ENCODE measurements around the gene NEU4. TPM values are rescaled to one million over a fixed set of nuclear protein-coding genes. Genes with fewer than 3 reads are reported as not detected.

Gene NEU4
- total RNA-seq, 1 donor from 2014 or later, result not detected

DNA sequence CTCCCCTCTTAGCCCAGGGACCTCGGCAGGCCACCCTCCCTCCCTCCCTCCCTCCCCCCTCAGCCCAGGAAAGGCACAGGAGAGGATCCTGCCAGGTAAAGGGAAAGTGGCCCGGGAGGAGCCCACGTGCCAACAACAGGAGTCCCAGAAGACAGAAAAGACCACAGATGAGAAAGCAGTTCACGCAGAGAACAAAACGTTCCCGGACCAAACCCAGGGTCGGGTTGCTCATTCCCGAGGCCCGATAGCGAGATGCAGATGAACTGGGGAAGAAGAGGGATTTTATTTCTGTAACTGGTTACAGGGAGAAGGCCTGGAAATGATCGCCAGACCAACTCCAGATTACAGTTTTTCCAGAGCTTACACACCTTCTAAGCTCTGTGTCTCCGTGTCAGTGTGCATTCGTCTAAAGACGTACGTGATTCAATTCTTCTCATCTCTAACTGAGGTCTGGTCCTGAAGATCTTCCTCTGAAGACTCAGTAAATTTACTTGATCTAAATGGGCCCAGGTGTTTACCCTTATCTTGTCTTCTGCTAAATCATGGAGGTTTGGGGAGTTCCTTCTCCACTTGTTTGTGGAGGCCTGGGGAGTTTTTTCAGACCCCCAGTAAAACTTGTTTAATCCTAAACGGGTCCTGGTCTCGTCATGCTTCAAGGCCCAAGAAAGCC lies 807 bp upstream of the NEU4 start:
- H3K4me3 ChIP-seq, result no peak overlapping the region
- H3K36me3 ChIP-seq, result no peaks in the 10 kb centered on the region
- no peaks in the 10 kb centered on the region for H3K9me3 ChIP-seq (replicated peaks)
- intact Hi-C loops (cut with micrococcal nuclease), result no loop called here
- DNase-seq, result peak; percentile 13
- H3K4me1 ChIP-seq, result peaks cover 44% of the 10 kb centered on the region
- TF ChIP-seq, protein P1, sequence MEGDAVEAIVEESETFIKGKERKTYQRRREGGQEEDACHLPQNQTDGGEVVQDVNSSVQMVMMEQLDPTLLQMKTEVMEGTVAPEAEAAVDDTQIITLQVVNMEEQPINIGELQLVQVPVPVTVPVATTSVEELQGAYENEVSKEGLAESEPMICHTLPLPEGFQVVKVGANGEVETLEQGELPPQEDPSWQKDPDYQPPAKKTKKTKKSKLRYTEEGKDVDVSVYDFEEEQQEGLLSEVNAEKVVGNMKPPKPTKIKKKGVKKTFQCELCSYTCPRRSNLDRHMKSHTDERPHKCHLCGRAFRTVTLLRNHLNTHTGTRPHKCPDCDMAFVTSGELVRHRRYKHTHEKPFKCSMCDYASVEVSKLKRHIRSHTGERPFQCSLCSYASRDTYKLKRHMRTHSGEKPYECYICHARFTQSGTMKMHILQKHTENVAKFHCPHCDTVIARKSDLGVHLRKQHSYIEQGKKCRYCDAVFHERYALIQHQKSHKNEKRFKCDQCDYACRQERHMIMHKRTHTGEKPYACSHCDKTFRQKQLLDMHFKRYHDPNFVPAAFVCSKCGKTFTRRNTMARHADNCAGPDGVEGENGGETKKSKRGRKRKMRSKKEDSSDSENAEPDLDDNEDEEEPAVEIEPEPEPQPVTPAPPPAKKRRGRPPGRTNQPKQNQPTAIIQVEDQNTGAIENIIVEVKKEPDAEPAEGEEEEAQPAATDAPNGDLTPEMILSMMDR (IDR thresholded peaks at IDR 0.05; ENCODE audit: borderline replicate concordance), result no peak
- H3K27ac ChIP-seq (replicated peaks), result peak overlapping the region; percentile 32
- peaks cover 17% of the 10 kb centered on the region for H3K27me3 ChIP-seq (ENCODE audit: low read depth)

DNA sequence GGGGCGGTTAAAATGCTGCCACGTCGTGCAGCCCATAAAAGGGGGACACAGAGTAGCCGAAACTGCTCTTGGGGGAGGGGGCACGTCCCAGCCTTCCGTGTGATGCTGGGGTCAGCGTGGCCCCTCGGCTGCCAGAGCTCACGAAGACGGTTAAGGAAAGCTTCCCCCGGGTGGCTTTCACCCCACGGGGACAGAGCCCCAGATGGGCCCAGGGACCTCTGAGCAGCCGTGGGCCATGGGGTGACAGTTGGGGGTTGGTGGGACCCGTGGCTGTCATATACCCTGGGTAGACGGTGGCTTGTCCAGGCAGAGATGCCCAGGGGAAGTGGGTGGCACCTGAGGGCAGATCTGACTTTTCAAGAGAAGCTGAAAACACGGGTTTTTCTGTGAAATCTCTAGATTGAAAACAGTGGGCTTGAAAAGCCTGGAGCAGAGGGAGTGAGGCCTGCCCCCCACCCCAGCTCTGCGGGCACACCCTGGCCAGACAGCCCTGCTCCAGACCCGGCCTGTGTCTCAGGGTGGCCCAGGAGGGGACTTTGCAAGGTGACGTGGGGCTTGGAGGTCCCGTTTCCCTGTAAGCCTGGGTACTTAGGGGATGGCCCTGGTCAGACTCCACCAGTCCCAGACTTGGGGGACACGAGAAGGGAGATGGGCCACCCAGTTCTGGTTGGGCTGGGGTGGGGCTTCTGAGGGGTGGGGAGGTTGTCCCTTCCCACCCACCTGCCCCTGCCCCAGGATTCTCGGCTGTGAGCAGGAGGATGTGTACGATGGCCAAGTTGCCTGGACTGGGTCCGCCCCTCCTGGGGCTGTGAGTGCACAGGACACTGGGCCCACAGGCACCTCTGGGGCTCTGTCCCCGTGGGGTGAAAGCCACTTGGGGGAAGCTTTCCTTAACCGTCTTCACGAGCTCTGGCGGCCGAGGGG lies 652 bp downstream of the NEU4 start:
- H3K27me3 ChIP-seq (ENCODE audit: low read depth), result peaks cover 3% of the 10 kb centered on the region
- intact Hi-C loops (cut with micrococcal nuclease), result no loop called here
- no peak overlapping the region for H3K4me3 ChIP-seq
- peak overlapping the region; percentile 92 for H3K27ac ChIP-seq (replicated peaks)
- H3K9me3 ChIP-seq (replicated peaks), result no peaks in the 10 kb centered on the region
- H3K4me1 ChIP-seq, result peaks cover 30% of the 10 kb centered on the region
- TF ChIP-seq, protein P1 (IDR thresholded peaks at IDR 0.05; ENCODE audit: borderline replicate concordance), result no peak
- no peaks in the 10 kb centered on the region for H3K36me3 ChIP-seq
- no peak for DNase-seq

DNA sequence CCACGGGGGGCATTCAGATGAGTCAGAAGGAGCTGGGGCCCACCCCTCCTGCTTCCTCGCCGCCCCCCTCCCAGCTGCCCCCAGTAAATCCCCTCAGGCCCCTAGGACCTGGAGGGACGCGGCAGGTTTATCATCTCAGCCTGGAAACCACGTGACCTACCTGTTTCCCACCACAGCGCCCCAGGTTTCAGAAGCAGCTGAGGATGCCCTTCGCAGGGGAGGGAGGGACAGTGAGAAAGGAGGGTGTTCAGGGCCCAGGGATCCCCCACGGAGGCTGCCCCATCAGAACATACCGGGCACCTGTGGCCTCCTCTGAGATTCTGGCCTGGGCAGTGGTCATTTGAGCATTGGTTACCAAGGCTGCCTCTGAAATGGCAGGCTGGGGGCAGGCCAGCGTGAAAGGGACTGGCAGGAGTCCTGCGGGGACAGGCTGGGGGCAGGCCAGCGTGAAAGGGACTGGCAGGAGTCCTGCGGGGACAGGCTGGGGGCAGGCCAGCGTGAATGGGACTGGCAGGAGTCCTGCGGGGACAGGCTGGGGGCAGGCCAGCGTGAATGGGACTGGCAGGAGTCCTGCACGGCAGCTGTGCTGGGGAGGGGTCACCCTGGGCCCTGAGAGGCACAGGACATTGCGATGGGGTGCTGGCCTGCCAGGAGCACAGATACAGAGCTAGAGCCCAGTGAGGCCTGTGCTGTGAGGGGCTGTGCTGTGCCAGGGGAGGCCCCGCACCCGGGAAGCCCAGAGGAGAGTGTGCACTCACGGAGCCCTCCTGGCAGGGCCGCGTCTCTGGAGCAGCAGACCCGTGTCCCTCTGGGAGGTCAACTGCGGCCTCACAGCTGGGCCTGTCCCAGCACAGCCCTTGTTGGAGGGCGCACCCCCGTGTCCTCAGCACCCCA lies 1.6 kb downstream of the NEU4 start:
- TF ChIP-seq, protein P1 (IDR thresholded peaks at IDR 0.05; ENCODE audit: borderline replicate concordance), result no peak
- Histone ChIP-seq H3K4me1 (peaks cover 26% of the 10 kb centered on the region), H3K4me3 (peak overlapping the region; percentile 39), H3K36me3 (no peaks in the 10 kb centered on the region), H3K9me3 (replicated peaks) (no peaks in the 10 kb centered on the region), H3K27me3 (ENCODE audit: low read depth) (no peaks in the 10 kb centered on the region), H3K27ac (replicated peaks) (peak overlapping the region; percentile 92)
- peak; percentile 74 for DNase-seq
- intact Hi-C loops (cut with micrococcal nuclease), result no loop called here

DNA sequence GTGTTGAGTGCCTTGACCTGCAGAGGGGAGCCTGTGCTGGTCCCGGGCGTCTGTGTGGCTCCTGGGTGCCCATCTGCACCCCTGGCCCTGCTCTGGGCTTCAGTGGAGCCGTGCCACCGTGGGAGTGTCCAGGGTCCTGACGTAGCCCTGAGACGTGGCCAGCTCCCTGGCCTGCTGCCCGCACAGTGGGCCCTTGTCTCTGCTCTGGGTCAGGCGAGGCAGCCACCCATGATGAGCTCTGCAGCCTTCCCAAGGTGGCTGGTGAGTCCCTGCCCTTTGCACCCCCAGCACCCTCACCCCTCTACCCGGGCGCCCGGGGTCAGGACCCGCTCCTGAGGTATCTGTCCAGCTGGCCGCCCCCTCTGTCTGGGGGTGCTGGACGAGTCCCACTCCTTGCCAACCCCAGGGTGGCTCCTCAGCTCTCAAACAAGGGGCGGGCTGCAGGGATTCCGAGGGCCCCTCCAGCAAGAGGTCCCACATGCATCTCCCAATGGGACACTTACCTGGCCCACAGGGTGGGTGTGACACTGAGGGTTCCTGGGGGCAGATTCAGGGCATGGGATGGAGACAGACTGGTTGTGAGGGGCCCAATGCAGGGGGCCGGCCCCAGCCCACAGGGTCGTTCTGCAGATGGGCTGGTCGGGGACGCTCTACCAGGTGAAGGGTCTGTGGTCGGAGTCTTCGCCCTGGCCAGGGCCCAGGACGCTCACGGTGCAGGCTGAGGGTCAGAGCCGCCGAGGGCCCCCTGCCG lies 2.4 kb downstream of the NEU4 start:
- TF ChIP-seq, protein P1 (IDR thresholded peaks at IDR 0.05; ENCODE audit: borderline replicate concordance), result no peak
- H3K27me3 ChIP-seq (ENCODE audit: low read depth), result no peaks in the 10 kb centered on the region
- peaks cover 26% of the 10 kb centered on the region for H3K4me1 ChIP-seq
- peak overlapping the region; percentile 92 for H3K27ac ChIP-seq (replicated peaks)
- intact Hi-C loops (cut with micrococcal nuclease), result no loop called here
- H3K36me3 ChIP-seq, result no peaks in the 10 kb centered on the region
- H3K9me3 ChIP-seq (replicated peaks), result no peaks in the 10 kb centered on the region
- peak overlapping the region; percentile 39 for H3K4me3 ChIP-seq
- DNase-seq, result peak; percentile 81

All from left ventricle myocardium inferior (tissue), 1 donor.